HepG2 (cell line): ENCODE measurements around the gene IMMP1L. TPM values are rescaled to one million over a fixed set of nuclear protein-coding genes. Genes with fewer than 3 reads are reported as not detected.

ENCODE experiments used
- ELF3 ChIP-seq: IDR thresholded peaks from 2 replicates; pipeline ENCODE4 v1.6.1; 2016; ENCODE audit warnings: missing genetic modification reagents, missing compliant biosample characterization
- HOXD1 ChIP-seq: sonication (generic); formaldehyde crosslinking; IDR thresholded peaks from 2 replicates; pipeline ENCODE4 v1.5.0; 2020; ENCODE audit warnings: missing genetic modification reagents
- KDM1A ChIP-seq: IDR thresholded peaks from 2 replicates; pipeline ENCODE4 v1.6.1; 2016; ENCODE audit warnings: missing compliant biosample characterization
- NR2F1 ChIP-seq, 2 experiments: fragments of 450-650 bp in 1 of 2; formaldehyde crosslinking in 1 of 2; IDR thresholded peaks; 2 replicates each; pipeline versions ENCODE4 v1.5.0 to v1.6.1; 2016 to 2020; ENCODE audit warnings: mild to moderate bottlenecking in 1 of 2, missing compliant biosample characterization in 1 of 2, missing genetic modification reagents in 1 of 2, moderate library complexity in 1 of 2
- RXRB ChIP-seq: IDR thresholded peaks from 2 replicates; pipeline ENCODE4 v1.6.1; 2016; ENCODE audit warnings: borderline replicate concordance, missing genetic modification reagents, missing compliant biosample characterization
- SCMH1 ChIP-seq: sonication (generic); formaldehyde crosslinking; IDR thresholded peaks from 2 replicates; pipeline ENCODE4 v1.9.0; 2021; ENCODE audit warnings: missing genetic modification reagents, mild to moderate bottlenecking, borderline replicate concordance
- ZNF101 ChIP-seq: sonication (generic); formaldehyde crosslinking; IDR thresholded peaks from 2 replicates; pipeline ENCODE4 v1.4.0; 2020; ENCODE audit warnings: mild to moderate bottlenecking, low read depth, missing genetic modification reagents, borderline replicate concordance
- ZNF34 ChIP-seq: sonication (generic); formaldehyde crosslinking; IDR thresholded peaks from 2 replicates; pipeline ENCODE4 v1.4.0; 2020; ENCODE audit warnings: mild to moderate bottlenecking, missing genetic modification reagents, borderline replicate concordance
- ZNF589 ChIP-seq: sonication (generic); formaldehyde crosslinking; conservative IDR thresholded peaks from 2 replicates; pipeline ENCODE4 v1.8.0; 2022; ENCODE audit warnings: mild to moderate bottlenecking, moderate library complexity, missing genetic modification reagents
- ZNF788 ChIP-seq: sonication (generic); formaldehyde crosslinking; IDR thresholded peaks from 2 replicates; pipeline ENCODE4 v1.5.0; 2020; ENCODE audit warnings: mild to moderate bottlenecking, missing genetic modification reagents, borderline replicate concordance
- polyA plus RNA-seq, 8 experiments: library from polyadenylated mRNA; depleted of rRNA in 3 of 8; stranded (reverse) in 7 of 8; unstranded in 1 of 8; fragments of >200 nt; fragmentation: Illumina TruSeq in 4 of 8; extraction: Trizol in 4 of 8; gene quantifications; 2 replicates each; pipeline versions ENCODE4 v1.2.1 to v1.2.3, GENCODE V29; 2011 to 2016; ENCODE audit warnings: low read depth in 4 of 8, missing spikeins in 1 of 8, mixed read lengths in 1 of 8; ENCODE audit not compliant: insufficient read depth in 1 of 8
- total RNA-seq, 5 experiments: library from RNA; depleted of rRNA; stranded (reverse); fragments of >200 nt; fragmentation: Illumina TruSeq; extraction: Trizol; gene quantifications; 2 replicates each; pipeline ENCODE4 v1.2.3, GENCODE V29; 2016; ENCODE audit warnings: low read depth in 1 of 5
- TF ChIP-seq, protein P1 (sequence below): IDR thresholded peaks from 2 replicates; pipeline ENCODE4 v1.6.1; 2012; ENCODE audit warnings: inconsistent platforms
- TF ChIP-seq, protein P2 (sequence below): sonication (generic); formaldehyde crosslinking; IDR thresholded peaks from 2 replicates; pipeline ENCODE4 v1.4.0; 2020; ENCODE audit warnings: missing genetic modification reagents, borderline replicate concordance
- TF ChIP-seq, protein P3 (sequence below): sonication (generic); formaldehyde crosslinking; IDR thresholded peaks from 2 replicates; pipeline ENCODE4 v1.8.1; 2023; ENCODE audit warnings: mild to moderate bottlenecking, missing genetic modification reagents
- TF ChIP-seq, protein P4 (sequence below): sonication (generic); formaldehyde crosslinking; IDR thresholded peaks from 2 replicates; pipeline ENCODE4 v1.9.0; 2021; ENCODE audit warnings: missing genetic modification reagents, borderline replicate concordance
- TF ChIP-seq, protein P5 (sequence below): sonication (generic); formaldehyde crosslinking; IDR thresholded peaks from 2 replicates; pipeline ENCODE4 v1.5.0; 2020; ENCODE audit warnings: mild to moderate bottlenecking, missing genetic modification reagents

Gene IMMP1L
- total and polyA plus RNA-seq, 2 of the 13 experiments (the other 11 are each of a cell fraction or from before 2014, with no cell fraction given), result 42.4 to 57.9 TPM

DNA sequence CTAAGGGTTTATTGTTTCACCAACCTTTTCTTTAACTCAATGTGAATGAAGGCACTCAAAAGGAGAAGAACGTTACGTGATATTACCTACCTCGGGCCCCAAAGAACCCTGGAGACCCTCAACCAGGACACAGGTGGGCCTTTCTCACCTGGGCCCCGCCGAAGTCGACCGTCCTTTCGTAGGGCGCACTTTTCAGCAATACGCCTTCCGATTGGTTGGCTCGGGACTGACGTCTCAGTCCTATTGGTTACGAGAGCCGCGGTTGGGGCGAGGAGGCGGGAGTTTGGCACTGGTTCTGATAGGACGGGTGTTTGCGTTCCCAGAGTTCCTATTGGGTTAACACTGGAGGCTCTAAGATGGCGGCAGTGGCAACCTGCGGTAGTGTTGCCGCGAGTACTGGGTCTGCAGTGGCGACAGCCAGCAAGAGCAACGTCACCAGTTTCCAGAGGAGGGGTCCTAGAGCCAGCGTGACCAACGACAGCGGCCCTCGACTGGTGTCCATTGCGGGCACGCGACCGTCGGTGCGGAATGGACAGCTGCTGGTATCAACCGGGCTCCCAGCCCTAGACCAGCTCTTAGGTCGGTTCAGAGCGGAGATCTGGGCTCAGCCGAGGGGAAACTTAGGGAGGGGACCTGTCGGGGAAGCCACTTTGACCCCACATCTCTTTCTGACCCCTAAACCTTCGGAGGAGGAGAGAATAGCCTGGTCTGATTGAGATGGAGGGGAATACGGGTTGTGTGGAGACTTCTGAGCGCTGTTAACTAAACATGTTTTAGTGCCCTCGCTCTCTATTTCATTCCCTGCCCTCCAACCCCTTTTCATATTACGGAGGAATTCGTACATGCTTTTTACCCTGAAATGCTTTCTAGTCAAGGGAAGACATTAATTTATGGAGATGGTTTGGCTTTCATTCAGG, at the start of gene IMMP1L, which contains the start of gene ELP4 (continued):
- no peak for TF ChIP-seq ZNF34 (CRISPR knock-in tag)
- TF ChIP-seq RXRB (CRISPR knock-in tag), result no peak
- TF ChIP-seq, protein P1, sequence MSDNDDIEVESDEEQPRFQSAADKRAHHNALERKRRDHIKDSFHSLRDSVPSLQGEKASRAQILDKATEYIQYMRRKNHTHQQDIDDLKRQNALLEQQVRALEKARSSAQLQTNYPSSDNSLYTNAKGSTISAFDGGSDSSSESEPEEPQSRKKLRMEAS, result peak; percentile 92
- no peak for TF ChIP-seq HOXD1 (CRISPR knock-in tag)
- peak; percentile 77; the same call in 1 of the 2 replicates for TF ChIP-seq ZNF788 (CRISPR knock-in tag)
- TF ChIP-seq, protein P2, sequence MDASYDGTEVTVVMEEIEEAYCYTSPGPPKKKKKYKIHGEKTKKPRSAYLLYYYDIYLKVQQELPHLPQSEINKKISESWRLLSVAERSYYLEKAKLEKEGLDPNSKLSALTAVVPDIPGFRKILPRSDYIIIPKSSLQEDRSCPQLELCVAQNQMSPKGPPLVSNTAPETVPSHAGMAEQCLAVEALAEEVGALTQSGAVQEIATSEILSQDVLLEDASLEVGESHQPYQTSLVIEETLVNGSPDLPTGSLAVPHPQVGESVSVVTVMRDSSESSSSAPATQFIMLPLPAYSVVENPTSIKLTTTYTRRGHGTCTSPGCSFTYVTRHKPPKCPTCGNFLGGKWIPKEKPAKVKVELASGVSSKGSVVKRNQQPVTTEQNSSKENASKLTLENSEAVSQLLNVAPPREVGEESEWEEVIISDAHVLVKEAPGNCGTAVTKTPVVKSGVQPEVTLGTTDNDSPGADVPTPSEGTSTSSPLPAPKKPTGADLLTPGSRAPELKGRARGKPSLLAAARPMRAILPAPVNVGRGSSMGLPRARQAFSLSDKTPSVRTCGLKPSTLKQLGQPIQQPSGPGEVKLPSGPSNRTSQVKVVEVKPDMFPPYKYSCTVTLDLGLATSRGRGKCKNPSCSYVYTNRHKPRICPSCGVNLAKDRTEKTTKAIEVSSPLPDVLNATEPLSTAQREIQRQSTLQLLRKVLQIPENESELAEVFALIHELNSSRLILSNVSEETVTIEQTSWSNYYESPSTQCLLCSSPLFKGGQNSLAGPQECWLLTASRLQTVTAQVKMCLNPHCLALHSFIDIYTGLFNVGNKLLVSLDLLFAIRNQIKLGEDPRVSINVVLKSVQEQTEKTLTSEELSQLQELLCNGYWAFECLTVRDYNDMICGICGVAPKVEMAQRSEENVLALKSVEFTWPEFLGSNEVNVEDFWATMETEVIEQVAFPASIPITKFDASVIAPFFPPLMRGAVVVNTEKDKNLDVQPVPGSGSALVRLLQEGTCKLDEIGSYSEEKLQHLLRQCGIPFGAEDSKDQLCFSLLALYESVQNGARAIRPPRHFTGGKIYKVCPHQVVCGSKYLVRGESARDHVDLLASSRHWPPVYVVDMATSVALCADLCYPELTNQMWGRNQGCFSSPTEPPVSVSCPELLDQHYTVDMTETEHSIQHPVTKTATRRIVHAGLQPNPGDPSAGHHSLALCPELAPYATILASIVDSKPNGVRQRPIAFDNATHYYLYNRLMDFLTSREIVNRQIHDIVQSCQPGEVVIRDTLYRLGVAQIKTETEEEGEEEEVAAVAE (CRISPR knock-in tag), result peak; percentile 100
- TF ChIP-seq ZNF589 (CRISPR knock-in tag), result no peak
- TF ChIP-seq SCMH1 (CRISPR knock-in tag), result no peak
- TF ChIP-seq, protein P3, sequence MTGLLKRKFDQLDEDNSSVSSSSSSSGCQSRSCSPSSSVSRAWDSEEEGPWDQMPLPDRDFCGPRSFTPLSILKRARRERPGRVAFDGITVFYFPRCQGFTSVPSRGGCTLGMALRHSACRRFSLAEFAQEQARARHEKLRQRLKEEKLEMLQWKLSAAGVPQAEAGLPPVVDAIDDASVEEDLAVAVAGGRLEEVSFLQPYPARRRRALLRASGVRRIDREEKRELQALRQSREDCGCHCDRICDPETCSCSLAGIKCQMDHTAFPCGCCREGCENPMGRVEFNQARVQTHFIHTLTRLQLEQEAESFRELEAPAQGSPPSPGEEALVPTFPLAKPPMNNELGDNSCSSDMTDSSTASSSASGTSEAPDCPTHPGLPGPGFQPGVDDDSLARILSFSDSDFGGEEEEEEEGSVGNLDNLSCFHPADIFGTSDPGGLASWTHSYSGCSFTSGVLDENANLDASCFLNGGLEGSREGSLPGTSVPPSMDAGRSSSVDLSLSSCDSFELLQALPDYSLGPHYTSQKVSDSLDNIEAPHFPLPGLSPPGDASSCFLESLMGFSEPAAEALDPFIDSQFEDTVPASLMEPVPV (CRISPR knock-in tag), result no peak; the same call in 1 of the 2 replicates
- TF ChIP-seq, protein P4, sequence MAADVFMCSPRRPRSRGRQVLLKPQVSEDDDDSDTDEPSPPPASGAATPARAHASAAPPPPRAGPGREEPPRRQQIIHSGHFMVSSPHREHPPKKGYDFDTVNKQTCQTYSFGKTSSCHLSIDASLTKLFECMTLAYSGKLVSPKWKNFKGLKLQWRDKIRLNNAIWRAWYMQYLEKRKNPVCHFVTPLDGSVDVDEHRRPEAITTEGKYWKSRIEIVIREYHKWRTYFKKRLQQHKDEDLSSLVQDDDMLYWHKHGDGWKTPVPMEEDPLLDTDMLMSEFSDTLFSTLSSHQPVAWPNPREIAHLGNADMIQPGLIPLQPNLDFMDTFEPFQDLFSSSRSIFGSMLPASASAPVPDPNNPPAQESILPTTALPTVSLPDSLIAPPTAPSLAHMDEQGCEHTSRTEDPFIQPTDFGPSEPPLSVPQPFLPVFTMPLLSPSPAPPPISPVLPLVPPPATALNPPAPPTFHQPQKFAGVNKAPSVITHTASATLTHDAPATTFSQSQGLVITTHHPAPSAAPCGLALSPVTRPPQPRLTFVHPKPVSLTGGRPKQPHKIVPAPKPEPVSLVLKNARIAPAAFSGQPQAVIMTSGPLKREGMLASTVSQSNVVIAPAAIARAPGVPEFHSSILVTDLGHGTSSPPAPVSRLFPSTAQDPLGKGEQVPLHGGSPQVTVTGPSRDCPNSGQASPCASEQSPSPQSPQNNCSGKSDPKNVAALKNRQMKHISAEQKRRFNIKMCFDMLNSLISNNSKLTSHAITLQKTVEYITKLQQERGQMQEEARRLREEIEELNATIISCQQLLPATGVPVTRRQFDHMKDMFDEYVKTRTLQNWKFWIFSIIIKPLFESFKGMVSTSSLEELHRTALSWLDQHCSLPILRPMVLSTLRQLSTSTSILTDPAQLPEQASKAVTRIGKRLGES (CRISPR knock-in tag), result no peak
- TF ChIP-seq ZNF101, result no peak
- TF ChIP-seq, protein P5, sequence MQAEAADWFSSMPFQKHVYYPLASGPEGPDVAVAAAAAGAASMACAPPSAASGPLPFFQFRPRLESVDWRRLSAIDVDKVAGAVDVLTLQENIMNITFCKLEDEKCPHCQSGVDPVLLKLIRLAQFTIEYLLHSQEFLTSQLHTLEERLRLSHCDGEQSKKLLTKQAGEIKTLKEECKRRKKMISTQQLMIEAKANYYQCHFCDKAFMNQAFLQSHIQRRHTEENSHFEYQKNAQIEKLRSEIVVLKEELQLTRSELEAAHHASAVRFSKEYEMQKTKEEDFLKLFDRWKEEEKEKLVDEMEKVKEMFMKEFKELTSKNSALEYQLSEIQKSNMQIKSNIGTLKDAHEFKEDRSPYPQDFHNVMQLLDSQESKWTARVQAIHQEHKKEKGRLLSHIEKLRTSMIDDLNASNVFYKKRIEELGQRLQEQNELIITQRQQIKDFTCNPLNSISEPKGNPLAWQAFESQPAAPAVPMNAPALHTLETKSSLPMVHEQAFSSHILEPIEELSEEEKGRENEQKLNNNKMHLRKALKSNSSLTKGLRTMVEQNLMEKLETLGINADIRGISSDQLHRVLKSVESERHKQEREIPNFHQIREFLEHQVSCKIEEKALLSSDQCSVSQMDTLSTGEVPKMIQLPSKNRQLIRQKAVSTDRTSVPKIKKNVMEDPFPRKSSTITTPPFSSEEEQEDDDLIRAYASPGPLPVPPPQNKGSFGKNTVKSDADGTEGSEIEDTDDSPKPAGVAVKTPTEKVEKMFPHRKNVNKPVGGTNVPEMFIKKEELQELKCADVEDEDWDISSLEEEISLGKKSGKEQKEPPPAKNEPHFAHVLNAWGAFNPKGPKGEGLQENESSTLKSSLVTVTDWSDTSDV (CRISPR knock-in tag), result no peak
- TF ChIP-seq ELF3 (CRISPR knock-in tag), result no peak; the same call in 1 of the 2 replicates
- no peak for TF ChIP-seq KDM1A (CRISPR knock-in tag)
- 0 out of 4 replicates have a peak, but pooled peaks of 1 of the 2 experiments have one; percentile 8 for TF ChIP-seq NR2F1 (CRISPR knock-in tag; IDR thresholded peaks at IDR 0.05)
